ENCODE data around the gene BCL6B.
"Not testable (repeated sequence)": the region's sequence is repeated elsewhere in the genome, so short reads cannot be mapped to it uniquely, and the experiment has no call there.

BCL6B gene, protein sequence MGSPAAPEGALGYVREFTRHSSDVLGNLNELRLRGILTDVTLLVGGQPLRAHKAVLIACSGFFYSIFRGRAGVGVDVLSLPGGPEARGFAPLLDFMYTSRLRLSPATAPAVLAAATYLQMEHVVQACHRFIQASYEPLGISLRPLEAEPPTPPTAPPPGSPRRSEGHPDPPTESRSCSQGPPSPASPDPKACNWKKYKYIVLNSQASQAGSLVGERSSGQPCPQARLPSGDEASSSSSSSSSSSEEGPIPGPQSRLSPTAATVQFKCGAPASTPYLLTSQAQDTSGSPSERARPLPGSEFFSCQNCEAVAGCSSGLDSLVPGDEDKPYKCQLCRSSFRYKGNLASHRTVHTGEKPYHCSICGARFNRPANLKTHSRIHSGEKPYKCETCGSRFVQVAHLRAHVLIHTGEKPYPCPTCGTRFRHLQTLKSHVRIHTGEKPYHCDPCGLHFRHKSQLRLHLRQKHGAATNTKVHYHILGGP

GRCh38 chr17:7022781-7023571, at the start of gene BCL6B:
BCL6B (plus strand) TSS chr17:7023050; CDS start chr17:7023672, 622 bp downstream.
- no peak for TF ChIP-seq JUND (IDR thresholded peaks at IDR 0.05; ENCODE audit: low read depth)
- in situ Hi-C loops (cut with HindIII; ENCODE audit: low pct_unique_long_range_greater_than_20kb, low sequenced_read_pairs) = no loop called here
- no peak for DNase-seq (ENCODE audit: low read depth in 1 of 2, low spot score in 1 of 2)

DNA sequence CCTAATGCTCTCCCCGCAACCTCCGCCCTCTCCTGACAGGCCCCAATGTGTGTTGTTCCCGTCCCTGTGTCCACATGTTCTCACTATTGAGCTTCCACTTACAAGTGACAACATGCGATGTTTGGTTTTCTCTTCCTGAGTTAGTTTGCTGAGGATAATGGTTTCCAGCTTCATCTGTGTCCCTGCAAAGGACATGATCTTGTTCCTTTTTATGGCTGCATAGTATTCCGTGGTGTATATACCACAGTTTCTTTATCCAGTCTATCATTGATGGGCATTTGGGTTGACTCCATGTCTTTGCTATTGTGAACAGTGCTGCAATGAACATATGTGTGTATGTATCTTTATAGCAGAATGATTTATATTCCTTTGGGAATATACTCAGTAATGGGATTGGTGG, 43.4 kb upstream of the BCL6B start:
- DNase-seq (ENCODE audit: low read depth in 1 of 2, low spot score in 1 of 2); in situ Hi-C loops (cut with HindIII; ENCODE audit: low pct_unique_long_range_greater_than_20kb, low sequenced_read_pairs): not testable (repeated sequence)

DNA sequence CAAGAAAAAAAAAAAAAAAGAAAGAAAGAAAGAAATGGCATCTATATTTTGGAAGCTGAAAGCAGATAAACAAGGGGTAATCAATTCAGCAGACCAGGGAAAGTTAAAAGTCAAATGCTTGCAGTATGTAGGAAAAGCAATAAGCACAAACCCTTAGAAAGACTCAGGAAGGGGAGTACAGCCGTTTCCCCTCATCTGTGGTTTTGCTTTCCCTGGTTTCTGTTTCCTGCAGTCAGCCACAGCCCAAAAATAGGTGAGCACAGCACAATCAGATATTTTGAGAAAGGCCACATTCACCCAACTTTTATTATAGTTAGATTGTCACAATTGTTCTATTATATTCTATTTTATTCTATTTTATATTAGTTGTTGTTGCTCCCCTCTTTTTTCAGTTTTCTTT, 41.4 kb upstream of the BCL6B start:
- TF ChIP-seq JUND (IDR thresholded peaks at IDR 0.05; ENCODE audit: low read depth) = no peak
- DNase-seq (ENCODE audit: low read depth in 1 of 2, low spot score in 1 of 2) = no peak
- in situ Hi-C loops (cut with HindIII; ENCODE audit: low pct_unique_long_range_greater_than_20kb, low sequenced_read_pairs) = no loop called here

DNA sequence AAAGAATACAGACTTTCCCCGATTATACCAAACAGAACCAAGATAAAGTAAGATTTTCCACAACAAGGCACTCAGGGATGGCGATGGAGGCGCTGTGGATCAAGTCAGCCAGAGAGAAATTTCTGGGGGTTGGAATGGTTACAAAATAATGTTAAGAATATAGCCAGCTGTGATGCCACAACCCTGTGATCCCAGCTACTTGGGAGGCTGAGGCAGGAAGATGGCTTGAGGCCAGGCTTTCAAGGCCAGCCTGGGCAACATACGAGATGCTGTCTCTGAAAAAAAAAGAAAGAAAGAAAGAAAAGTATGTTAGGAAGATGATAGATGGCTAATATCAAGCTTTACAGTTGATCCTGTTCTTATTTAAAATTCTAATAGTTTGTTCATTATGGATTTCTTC, 37.6 kb upstream of the BCL6B start:
- no peak for DNase-seq (ENCODE audit: low read depth in 1 of 2, low spot score in 1 of 2)
- in situ Hi-C loops (cut with HindIII; ENCODE audit: low pct_unique_long_range_greater_than_20kb, low sequenced_read_pairs) = no loop called here
- TF ChIP-seq JUND (IDR thresholded peaks at IDR 0.05; ENCODE audit: low read depth) = no peak

DNA sequence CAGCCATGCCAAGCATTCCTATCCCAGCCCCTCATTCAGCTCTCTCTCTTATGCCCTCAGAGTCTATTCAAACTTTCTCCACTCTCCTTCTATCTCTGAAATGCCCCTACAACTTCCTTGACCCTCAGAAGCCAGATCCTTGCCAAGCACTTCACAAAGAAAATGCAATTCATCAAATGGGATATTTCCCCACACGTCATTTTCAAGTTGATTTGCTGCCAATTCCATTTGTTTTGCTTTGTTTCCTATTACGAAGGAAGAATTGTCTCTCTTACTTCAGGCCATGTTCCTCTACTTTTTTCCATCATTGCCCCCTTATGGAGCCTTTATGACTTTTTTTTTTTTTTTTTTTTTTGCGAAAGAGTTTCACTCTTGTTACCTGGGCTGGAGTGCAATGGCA, 36.2 kb upstream of the BCL6B start:
- no peak for DNase-seq (ENCODE audit: low read depth in 1 of 2, low spot score in 1 of 2)
- no peak for TF ChIP-seq JUND (IDR thresholded peaks at IDR 0.05; ENCODE audit: low read depth)
- in situ Hi-C loops (cut with HindIII; ENCODE audit: low pct_unique_long_range_greater_than_20kb, low sequenced_read_pairs) = no loop called here

GRCh38 chr17:6989779-6990178, 33.1 kb upstream of the BCL6B start:
- no peak for DNase-seq (ENCODE audit: low read depth in 1 of 2, low spot score in 1 of 2)
- in situ Hi-C loops (cut with HindIII; ENCODE audit: low pct_unique_long_range_greater_than_20kb, low sequenced_read_pairs) = no loop called here
- TF ChIP-seq JUND (IDR thresholded peaks at IDR 0.05; ENCODE audit: low read depth) = no peak

GRCh38 chr17:6993613-6994056, 29.2 kb upstream of the BCL6B start:
- DNase-seq (ENCODE audit: low read depth in 1 of 2, low spot score in 1 of 2); in situ Hi-C loops (cut with HindIII; ENCODE audit: low pct_unique_long_range_greater_than_20kb, low sequenced_read_pairs): not testable (repeated sequence)

DNA sequence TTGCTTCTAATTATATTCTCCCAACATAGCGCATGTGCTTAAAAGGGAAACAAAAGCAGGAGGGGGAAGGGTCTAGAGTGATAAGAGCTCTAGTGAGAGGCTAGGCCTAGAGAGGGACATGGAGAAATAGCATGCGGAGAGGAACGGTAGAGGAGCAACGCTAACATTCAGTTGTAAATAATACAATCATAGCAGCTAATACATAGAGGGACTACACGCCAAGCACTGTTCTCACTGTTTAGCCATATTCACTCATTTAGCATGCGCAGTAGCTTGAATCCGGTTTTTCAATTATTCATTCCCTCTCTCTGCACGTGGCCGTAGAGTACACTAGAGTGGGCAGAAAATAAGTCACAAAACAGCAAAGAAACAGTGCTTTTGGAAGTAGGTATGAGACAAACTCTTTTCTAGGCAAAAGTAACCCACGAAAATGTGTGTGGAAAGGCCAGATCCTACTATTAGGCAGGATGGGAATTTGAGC, 28.7 kb upstream of the BCL6B start:
- TF ChIP-seq JUND (IDR thresholded peaks at IDR 0.05; ENCODE audit: low read depth) = no peak
- DNase-seq (ENCODE audit: low read depth in 1 of 2, low spot score in 1 of 2) = no peak
- in situ Hi-C loops (cut with HindIII; ENCODE audit: low pct_unique_long_range_greater_than_20kb, low sequenced_read_pairs) = no loop called here

DNA sequence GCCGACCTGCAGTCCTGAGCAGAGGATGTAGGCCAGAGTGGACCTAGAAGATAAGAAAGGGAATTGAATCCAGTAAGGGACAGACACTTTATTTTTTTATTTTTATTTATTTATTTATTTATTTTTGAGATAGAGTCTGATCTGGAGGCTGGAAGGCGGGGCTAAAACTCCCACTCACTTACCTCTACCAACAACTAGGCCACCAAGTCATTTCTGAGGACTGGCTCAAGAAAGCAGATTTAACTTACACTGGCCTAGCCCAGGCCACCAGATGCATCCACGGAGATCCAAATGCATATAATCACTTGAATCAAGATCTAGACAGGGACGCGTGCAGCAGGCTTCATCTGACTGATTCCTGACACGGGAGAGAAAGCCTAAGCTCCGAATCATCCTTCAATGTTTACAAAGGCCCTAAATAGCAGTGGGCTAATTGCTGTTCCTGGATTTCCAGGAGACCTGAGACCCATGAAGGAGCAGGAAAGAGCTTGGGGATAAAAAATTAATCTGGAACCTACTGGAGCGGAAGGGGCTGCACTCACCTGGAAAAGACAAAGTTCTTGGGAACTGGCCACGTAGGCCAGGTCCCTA, 28.1 kb upstream of the BCL6B start:
- in situ Hi-C loops (cut with HindIII; ENCODE audit: low pct_unique_long_range_greater_than_20kb, low sequenced_read_pairs) = no loop called here
- DNase-seq (ENCODE audit: low read depth in 1 of 2, low spot score in 1 of 2) = no peak

GRCh38 chr17:6995500-6996255, 27.2 kb upstream of the BCL6B start, which contains the start of gene ALOX12:
ALOX12 (plus strand) TSS chr17:6996049; CDS start chr17:6996118, 69 bp downstream.
- in situ Hi-C loops (cut with HindIII; ENCODE audit: low pct_unique_long_range_greater_than_20kb, low sequenced_read_pairs) = no loop called here
- TF ChIP-seq JUND (IDR thresholded peaks at IDR 0.05; ENCODE audit: low read depth) = no peak
- no peak for DNase-seq (ENCODE audit: low read depth in 1 of 2, low spot score in 1 of 2)

More for the DNA sequence above, 28.1 kb upstream of the BCL6B start:
- TF ChIP-seq JUND (IDR thresholded peaks at IDR 0.05; ENCODE audit: low read depth) = no peak

DNA sequence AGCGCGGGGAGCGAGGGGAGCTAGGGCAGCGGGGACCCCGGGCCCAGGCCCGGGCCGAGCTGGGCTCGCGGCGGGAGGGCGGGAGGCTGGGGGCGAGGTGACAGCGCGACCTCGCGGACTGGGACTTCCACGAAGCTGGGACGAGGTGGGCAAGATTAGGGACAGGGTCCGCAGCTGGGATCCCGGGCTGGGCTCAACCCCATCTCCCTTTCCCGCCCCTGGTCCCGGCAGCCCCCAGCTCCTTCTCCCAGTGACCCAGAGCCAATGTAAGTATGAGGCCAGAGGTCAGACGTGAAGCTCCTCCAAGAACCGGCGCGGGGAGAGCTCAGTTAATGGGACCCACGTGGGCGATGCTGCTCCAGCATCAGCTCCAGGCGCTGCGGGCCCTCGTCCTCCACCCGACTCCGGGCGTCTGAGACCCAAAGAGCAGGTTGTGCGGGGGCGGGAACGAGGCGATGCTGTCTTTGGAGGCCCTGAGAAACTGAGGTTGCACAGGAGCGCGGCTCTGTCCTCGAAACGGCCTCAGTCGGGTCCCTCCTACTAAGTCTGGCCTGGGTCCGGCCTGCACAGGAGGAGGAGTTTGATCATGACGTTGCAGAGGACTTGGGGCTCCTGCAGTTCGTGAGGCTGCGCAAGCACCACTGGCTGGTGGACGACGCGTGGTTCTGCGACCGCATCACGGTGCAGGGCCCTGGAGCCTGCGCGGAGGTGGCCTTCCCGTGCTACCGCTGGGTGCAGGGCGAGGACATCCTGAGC, 26.4 kb upstream of the BCL6B start:
- in situ Hi-C loops (cut with HindIII; ENCODE audit: low pct_unique_long_range_greater_than_20kb, low sequenced_read_pairs) = no loop called here
- no peak for TF ChIP-seq JUND (IDR thresholded peaks at IDR 0.05; ENCODE audit: low read depth)
- no peak for DNase-seq (ENCODE audit: low read depth in 1 of 2, low spot score in 1 of 2)

Data from T47D (cell line).